ENCODE measurements around the gene TMEM184A.

DNA sequence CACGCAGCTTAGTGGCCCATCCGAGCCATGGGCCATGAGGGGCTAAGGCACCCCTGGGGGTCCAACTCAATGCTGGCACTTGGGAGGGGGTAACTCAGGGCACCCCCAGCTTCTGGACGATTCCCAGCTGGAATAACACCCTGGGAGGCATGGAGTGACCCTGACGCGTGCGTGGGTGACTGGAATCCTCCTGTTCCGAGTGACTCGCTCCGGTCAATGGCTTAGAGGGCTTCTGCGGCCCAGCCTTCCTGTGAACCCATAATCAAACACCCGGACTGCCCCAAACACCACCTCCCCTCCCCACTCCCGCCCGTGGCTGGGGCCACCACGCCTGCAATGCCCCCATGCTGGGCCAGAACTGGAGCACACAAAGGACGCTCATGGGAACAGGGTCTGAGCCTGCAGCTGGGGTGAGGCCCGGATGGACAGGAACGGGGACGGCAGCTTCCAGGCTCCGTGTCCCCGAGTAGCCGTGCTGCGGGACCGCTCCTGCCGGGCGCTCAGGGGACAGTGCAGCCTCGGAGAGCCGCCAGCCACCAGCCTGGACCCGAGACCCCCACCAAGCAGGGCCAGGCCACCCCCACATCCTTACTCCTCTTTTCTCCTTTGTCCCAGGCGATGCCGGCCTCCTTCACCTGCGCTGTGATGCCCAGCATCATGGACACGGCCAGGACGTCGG lies 60.3 kb downstream of the TMEM184A start:
- TF ChIP-seq POLR2A (IDR thresholded peaks at IDR 0.05; ENCODE audit: low read length) (no peak), GATA1 (IDR thresholded peaks at IDR 0.05; ENCODE audit: low read depth, low read length) (no peak)

All from erythroblast (primary cell).